ENCODE data around the gene HMGCR.
A peak's percentile ranks its signal among the peaks of the same experiment; 100 is the strongest.
"Not testable (repeated sequence)": the region's sequence is repeated elsewhere in the genome, so short reads cannot be mapped to it uniquely, and the experiment has no call there.

The HMGCR gene

DNA sequence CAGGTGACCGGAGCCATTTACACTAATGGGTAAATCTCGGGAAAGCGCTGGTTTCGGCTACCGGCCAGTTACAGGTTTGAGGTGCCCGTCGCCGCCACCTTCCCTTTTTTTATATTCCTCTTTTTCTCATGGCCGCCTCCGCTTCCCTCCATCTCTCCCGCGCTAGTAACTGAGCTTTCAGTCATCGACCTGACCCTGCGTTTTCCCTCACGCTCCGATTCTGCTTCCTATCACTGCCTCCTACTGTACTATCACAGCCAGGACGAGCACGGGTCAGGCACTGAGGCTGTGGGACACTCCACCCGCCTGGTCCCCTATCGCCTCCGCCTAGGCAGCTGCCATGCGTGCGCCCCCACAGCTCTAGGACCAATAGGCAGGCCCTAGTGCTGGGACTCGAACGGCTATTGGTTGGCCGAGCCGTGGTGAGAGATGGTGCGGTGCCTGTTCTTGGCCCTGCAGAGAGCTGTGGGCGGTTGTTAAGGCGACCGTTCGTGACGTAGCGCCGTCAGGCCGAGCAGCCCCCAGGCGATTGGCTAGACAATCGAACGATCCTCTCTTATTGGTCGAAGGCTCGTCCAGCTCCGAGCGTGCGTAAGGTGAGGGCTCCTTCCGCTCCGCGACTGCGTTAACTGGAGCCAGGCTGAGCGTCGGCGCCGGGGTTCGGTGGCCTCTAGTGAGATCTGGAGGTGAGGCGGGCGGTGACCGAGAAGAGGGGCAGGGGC, at the start of gene HMGCR:
Gene HMGCR, plus strand, starts transcription at position 606 of the 722 bp plus-strand sequence. CDS start 5,386 bp downstream, outside the sequence.
- peak; percentile 95 for DNase-seq (ENCODE audit: low spot score)

DNA sequence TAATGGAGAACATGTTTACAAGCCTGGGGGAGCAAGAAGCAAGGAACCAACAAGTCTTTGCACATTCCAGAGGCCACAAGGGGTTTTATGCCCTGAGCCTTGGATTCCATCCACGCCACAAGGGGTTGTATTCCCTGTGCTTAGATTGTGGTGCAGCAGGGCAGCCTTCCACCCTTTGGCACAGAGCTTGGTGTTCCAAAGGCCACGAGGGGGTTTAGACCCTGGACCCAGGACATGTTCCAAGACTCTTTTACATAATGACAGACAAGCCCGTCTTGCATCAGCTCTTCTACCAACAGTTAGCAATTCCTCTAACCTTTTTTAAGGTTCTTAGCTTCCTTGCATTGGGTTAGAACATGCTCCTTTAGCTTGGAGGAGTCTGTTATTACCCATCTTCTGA, 45.2 kb upstream of the HMGCR start:
- not testable (repeated sequence) for DNase-seq (ENCODE audit: low spot score)

DNA sequence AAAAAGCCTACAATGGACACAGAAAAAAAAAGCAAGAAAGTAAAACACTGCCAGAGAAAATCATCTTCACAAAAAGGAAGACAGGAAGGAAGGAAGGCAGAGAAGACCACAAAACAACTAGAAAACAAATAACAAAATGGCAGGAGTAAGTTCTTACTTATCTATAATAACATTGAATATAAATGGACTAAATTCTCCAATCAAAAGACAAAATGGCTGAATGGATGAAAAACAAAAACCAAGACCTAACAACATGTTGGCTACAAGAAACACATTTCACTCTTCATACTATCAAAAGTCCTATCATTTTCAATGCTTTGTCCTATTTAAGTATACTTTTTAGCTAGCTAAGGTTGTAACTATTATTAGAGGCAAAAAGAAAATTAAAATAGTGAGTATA, 36.9 kb upstream of the HMGCR start:
- no peak for DNase-seq (ENCODE audit: low spot score)

DNA sequence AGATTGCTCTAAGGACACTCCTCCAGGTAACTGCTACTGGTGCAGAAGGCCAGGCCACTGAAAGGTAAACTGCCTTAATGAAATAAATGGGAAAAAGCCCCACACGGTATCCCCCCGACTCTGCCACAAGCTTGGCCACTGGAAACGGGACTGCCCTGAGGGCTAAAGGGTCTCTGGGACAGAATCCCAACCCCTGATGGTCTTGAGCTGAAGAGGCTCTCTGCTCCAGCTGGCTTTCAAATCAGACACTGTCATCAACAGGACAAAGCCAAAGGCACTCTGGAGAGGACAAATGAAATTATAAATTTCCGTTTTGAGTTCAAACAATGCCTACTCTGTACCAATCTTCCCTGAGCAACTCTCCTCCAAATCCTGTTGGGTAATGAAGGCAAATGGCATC, 33.6 kb upstream of the HMGCR start:
- DNase-seq (ENCODE audit: low spot score): no peak

DNA sequence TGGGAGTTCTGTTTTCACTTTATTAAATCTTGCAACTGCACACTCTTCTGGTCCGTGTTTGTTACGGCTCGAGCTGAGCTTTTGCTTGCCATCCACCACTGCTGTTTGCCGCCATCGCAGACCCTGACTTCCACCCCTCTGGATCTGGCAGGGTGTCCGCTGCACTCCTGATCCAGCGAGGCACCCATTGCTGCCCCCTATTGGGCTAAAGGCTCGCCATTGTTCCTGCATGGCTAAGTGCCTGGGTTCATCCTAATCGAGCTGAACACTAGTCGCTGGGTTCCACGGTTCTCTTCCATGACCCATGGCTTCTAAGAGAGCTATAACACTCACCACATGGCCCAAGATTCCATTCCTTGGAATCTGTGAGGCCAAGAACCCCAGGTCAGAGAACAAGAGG, 32.5 kb upstream of the HMGCR start:
- DNase-seq (ENCODE audit: low spot score): not testable (repeated sequence)

DNA sequence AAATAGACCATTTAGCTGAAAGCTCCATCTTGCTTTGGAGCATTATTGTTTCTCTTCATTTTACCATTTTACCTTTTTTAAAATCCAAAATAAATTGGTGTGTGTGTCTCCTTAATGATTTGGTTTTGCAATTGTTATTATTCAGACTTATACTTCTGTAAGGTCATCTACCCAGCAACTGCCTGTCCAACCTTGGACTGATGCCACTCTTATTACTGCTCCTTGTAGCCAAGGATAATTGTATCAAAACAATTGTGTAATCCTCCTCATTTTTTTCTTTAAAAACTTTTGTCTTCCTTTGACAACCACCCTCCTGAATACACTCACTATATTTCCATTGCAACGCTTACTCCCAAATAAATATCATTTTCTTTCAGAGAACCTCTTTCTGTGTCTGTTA, 30.3 kb upstream of the HMGCR start:
- DNase-seq (ENCODE audit: low spot score): no peak

DNA sequence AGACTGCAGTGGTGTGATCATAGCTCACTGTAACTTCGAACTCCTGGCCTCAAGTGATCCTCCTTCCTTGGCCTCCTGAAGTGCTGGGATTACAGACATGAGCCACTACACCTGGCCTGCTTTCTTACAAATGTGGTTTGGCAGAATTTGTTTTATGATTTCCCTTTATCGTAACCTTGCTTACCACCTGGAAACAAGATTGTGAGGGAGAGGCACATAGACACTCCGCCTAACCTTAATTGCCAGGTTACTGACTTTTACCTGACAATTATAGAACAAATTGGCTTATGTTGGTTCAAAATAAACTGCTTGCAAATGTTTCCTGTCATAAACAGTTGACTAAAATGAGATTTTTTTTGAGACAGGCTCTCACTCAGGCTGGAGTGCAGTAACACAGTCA, 26.8 kb upstream of the HMGCR start:
- no peak for DNase-seq (ENCODE audit: low spot score)

DNA sequence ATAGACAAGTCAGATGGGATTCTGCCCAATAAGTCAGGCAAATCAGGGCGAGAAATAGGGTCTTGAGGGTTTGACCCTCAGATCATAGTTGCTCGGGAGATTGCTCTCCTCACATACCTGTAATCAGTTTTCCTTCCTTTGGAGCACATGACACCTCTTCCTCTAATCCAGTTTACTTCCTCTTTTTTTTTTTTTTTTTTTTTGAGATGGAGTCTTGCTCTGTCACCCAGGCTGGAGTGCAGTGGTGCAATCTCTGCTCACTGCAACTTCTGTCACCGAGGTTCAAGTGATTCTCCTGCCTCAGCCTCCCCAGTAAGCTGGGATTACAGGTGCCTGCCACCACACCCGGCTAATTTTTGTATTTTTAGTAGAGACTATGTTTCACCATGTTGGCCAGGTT, 17.9 kb upstream of the HMGCR start:
- not testable (repeated sequence) for DNase-seq (ENCODE audit: low spot score)

DNA sequence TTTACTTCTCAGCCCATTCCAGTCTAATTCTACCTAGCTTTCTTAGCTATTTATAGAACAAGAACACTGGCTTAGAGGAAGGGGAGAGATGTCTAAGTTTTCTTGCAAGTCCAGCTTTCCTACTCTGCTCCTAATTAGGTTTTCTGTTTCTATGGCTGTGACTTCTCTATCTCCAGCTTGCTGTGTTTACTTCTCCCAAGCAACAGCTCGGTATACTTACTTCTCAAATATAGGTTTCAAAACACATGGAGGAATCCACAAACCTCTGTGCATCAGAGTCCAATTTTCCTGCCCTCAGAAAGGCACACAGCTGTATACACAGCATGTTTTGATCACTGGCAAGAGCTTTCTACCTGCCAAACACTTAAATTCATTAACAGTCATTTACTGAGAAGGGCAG, 17.4 kb upstream of the HMGCR start:
- no peak for DNase-seq (ENCODE audit: low spot score)

DNA sequence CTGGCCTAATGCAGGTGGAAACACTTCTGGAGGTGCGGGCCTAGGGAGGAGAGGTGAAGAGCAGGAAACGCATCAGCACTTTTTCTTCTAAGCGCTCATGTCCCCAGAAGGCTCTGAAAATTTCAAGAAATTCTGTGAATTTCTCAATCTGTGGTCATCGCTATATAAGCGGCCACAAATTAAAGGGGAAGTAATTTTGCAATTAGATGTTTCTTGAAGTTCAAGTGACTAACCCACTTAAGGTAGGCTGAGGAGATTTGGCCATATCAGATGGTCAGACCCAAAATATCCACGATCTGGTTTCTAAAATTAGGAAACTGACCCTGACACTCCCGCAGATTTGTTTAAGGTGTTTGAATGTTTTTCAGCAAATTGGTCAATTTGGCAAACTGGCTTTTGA, 16.6 kb upstream of the HMGCR start:
- no peak for DNase-seq (ENCODE audit: low spot score)

DNA sequence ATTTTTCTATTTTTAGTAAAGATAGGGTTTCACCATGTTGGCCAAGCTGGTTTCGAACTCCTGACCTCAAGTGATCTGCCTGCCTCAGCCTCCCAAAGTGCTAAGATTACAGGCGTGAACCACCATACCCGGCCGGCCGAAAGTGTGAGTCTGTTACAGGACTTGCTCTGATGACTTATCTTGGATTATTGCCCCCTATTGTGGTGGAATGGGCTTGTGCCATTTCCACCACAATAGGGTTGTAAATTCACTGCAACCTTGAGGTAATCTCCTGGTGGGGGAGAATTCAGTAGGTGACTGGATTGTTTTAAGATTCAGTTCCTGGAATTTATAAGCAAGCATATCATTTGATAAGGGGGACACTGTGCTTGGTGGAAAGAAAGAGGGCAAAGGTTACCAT, 15.0 kb upstream of the HMGCR start:
- no peak for DNase-seq (ENCODE audit: low spot score)

DNA sequence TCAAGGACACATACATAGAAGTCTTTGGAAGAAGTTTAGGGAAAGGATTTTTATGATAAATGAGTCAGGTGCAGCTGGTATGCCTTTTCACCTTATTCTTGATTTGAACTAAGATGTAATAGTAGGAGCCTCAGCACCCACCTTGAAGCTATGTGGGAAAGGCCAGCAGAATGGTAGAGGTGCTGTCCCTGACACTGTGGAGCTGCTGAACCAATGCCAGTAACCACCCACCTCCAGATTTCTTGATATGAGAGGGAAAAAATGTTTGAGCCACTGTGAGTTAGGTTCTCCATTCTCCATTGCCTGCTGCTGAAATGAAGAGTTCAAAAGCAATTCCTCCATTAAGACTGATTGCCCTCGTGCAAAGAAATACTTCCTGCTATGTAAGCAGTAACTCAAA, 12.2 kb upstream of the HMGCR start:
- no peak for DNase-seq (ENCODE audit: low spot score)

DNA sequence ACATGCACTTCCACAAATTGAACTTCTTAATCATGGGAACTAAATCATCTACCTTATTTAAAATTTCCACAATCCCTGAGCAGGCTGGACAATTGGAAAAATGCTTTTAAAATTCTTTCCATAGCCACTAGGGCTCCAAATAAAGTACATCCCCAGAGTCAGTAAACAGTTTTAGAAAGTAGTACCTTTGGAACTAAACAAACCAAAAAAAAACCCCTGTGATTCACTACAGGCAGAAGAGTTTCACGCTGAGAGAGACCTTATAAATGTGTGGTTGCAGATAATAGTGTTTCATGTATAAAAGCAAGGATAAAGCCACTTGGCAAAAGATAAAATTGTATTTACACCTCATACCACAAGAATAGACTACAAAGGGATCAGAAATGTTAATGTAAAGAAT, 11.8 kb upstream of the HMGCR start:
- no peak for DNase-seq (ENCODE audit: low spot score)

DNA sequence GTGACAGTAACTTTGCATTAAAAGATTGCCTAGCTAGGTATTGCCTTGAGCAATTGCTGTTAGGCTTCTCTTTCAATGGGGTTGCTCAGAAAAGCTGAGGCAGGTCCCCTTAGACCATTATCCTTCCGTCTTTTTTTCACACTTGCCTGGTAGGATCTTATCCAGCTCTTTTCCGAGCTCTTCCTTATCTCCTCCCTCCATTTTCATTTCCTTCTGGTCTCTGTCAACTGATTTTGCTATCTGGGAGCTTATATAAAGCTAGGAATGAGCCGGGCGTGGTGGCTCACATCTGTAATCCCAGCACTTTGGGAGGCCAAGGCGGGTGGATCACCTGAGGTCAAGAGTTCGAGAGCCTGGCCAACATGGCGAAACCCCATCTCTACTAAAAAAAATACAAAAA, 6.6 kb upstream of the HMGCR start:
- no peak for DNase-seq (ENCODE audit: low spot score)

DNA sequence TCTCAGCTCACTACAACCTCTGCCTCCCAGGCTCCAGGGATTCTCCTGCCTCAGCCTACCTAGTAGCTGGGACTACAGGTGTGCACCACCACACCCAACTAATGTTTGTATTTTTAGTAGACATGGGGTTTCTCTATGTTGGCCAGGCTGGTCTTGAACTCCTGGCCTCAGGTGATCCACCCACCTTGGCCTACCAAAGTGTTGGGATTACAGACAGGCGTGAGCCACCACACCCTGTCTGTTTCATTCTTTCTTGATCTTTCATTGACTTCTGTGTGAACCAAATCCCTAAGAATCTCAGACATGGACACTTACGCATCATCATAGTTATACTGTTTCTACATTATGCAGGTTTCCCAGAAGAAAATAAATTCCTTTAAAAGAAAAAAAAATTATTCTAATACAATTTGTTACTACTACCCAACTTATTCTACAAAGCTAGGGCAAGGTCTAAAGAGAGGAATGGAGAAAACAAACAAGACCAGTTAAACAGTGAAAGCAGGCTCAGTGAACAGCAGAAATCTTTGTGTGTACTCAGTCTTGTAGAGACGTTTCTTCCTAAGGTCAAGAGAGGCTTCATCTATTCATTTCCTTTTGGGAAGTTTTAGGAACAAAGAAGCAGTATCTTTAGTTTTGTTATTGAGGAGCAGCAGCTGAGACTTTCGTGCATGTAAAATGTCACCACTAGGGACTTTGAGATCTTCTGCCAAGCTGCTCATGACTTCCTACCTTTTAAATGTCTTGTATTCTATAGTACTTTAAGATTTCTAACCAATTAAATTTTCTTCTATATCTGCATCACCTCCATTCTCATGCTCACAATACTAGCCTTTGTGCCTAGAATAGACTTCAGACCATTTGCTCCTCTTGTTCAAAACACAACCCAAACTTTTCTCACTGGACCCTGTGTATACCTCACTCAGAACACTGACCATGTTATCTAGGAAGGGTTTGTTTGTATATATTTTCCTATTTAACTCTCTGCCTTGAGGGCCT, 5.6 kb upstream of the HMGCR start:
- DNase-seq (ENCODE audit: low spot score): no peak

DNA sequence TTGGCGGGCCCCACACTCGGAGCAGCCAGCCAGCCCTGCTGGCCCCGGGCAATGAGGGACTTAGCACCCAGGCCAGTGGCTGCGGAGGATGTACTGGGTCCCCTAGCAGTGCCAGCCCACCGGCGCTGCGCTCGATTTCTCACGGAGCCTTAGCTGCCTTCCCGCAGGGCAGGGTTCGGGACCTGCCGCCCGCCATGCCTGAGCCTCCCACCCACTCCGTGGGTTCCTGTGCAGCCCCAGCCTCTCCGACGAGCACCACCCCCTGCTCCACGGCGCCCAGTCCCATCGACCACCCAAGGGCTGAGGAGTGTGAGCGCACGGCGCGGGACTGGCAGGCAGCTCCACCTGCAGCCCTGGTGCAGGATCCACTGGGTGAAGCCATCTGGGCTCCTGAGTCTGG, 3.3 kb upstream of the HMGCR start:
- DNase-seq (ENCODE audit: low spot score): not testable (repeated sequence)

DNA sequence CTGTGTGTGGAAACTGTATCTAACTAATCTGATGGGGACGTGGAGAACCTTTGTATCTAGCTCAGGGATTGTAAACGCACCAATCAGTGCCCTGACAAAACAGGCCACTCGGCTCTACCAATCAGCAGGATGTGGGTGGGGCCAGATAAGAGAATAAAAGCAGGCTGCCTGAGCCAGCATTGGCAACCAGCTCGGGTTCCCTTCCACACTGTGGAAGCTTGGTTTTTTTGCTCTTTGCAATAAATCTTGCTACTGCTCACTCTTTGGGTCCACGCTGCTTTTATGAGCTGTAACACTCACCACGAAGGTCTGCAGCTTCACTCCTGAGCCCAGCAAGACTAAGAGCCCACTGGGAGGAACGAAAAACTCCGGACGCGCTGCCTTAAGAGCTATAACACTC, 2.6 kb upstream of the HMGCR start:
- DNase-seq (ENCODE audit: low spot score): not testable (repeated sequence)

DNA sequence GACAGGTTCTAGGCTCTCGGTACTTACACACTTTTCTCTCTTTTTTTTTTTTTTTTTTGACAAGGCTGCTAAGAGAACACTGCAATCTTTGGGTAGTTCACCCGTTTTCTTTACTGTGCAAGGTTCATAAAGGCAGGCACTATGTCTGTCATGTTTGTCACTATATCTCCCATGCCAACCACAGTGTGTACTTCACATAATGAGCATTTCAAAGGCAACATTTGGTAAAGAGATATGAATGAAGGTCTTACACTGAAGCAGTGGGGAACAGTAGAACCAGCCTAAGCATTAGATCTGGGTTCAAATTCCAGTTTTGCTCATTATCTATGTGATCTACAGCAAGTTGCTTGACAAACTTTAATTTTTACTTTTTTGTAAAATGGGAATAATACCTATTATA, 1.5 kb upstream of the HMGCR start:
- no peak for DNase-seq (ENCODE audit: low spot score)

DNA sequence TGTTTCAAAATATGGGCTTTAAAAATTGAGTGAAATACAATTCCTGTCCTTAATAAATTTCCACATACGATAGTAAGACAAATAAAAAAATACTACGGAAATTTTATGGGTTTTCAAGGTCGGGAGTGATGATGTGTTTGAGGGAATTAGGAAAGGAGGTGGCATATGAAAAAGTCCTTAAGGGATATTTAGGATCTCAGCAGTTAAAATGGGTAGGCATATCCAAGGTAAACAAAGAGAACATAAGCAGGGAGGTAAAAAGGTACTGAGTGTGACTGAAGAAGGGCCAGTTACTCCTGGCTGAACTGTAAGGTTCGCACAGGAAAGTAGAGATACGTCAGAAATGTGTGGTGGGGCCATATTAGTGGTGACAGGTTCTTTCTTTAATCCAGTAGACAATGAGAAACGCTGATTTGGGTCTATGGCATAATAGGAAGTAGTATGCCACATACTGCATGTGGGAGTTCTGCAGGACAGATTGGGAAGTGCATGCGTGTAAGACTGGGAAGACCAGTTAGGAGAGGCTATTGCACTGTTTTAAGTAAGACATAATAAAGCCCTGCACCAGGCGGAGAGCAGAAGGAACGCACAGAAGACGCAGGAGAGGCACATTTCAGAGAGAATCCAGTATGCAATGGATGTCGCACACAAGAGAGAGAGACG, 937 bp upstream of the HMGCR start:
- DNase-seq (ENCODE audit: low spot score): peak; percentile 72

DNA sequence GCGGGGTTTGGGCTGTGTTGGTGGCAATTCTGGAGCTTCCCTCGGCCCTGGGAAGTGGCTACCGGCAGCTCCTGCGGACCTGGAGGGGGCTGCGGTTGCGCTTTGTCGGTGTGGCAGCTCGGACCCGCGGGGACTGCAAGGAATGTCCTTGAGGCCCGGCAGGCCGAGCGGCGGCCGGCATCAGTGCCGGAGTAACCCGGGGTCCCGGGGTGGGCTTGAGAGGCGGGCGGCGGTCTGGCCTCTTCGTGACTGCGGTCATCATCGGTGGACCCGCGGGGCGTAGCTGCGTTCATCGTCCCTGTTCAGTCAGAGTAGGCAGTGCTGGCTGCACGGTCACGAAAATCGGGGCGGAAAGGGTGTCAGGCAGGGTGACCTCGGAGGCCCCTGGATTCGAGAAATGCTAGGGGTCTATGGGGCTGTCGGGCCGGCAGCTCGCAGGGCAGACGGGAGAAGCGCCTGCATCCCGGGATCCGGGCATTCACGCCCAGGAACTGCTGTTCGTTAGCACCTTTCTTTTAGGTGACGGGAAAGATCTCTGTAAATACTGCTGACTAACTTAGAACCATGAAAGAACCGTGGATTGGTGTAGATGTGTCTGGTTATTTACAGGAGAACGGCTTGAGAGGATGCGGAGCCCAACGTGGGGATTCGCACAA, 474 bp downstream of the HMGCR start:
- peak; percentile 26 for DNase-seq (ENCODE audit: low spot score)

DNA sequence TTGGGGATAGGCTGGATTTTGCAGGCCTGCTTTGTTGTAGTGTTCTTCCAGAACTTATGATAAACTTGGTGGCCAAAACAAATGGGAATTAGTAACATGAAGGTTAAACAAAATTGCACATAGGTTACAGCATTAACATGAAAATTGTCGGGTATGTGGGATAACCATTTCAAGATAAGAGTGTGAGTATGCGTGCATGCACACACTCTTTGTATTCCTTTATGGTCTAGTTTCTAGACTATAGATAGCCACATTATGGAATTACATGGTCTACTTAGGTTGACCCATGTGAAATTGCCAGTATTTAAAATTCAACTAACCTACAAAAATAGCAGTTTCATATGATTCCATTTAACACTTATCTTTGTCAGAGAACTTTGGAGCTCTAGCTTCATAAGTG, 1.4 kb downstream of the HMGCR start:
- DNase-seq (ENCODE audit: low spot score): no peak
